Liver (tissue), 3 donors: ENCODE measurements around the gene RAB6B.

Experiments used
- ATF3 ChIP-seq: IDR thresholded peaks from 2 replicates; pipeline ENCODE4 v1.6.1; 2016; ENCODE audit warnings: antibody characterized with exemption
- CTCF ChIP-seq: fragments of 150-350 bp; IDR thresholded peaks from 2 replicates; pipeline ENCODE4 v1.5.1; 2017; ENCODE audit warnings: improper control_type of control experiment, low read depth, low read length; ENCODE audit not compliant: missing input control
- HNF4G ChIP-seq: IDR thresholded peaks from 2 replicates; pipeline ENCODE4 v1.6.1; 2016; ENCODE audit warnings: antibody characterized with exemption
- JUND ChIP-seq, 2 donors: IDR thresholded peaks; 2 replicates each; pipeline ENCODE4 v1.6.1; 2016; ENCODE audit warnings: antibody characterized with exemption in 2 of 2
- MAX ChIP-seq: IDR thresholded peaks from 2 replicates; pipeline ENCODE4 v1.6.1; 2016; ENCODE audit warnings: antibody characterized with exemption
- RAD21 ChIP-seq, 2 donors: IDR thresholded peaks; 2 replicates each; pipeline ENCODE4 v1.6.1; 2016; ENCODE audit warnings: antibody characterized with exemption in 2 of 2, mild to moderate bottlenecking in 2 of 2
- REST ChIP-seq: IDR thresholded peaks from 2 replicates; pipeline ENCODE4 v1.6.1; 2016; ENCODE audit warnings: antibody characterized with exemption, mild to moderate bottlenecking
- SP1 ChIP-seq: IDR thresholded peaks from 2 replicates; pipeline ENCODE4 v1.6.1; 2018; ENCODE audit warnings: antibody characterized with exemption, mild to moderate bottlenecking
- TAF1 ChIP-seq: conservative IDR thresholded peaks from 2 replicates; pipeline ENCODE4 v1.6.1; 2016; ENCODE audit warnings: antibody characterized with exemption, mild to moderate bottlenecking
- YY1 ChIP-seq: IDR thresholded peaks from 2 replicates; pipeline ENCODE4 v1.6.1; 2016; ENCODE audit warnings: antibody characterized with exemption, mild to moderate bottlenecking
- ZBTB33 ChIP-seq: IDR thresholded peaks from 2 replicates; pipeline ENCODE4 v1.6.1; 2016; ENCODE audit warnings: antibody characterized with exemption
- donor health status: healthy.
- donor health status: healthy.

GRCh38 chr3:133797396-133798105 lies 98.1 kb downstream of the RAB6B start:
- TF ChIP-seq CTCF = no peak
- no peak for TF ChIP-seq TAF1
- no peak for TF ChIP-seq RAD21 (IDR thresholded peaks at IDR 0.05)
- TF ChIP-seq MAX = no peak
- no peak for TF ChIP-seq YY1
- no peak for TF ChIP-seq ZBTB33
- TF ChIP-seq REST = no peak
- TF ChIP-seq SP1 = no peak
- no peak for TF ChIP-seq ATF3
- no peak for TF ChIP-seq JUND (IDR thresholded peaks at IDR 0.05)
- no peak for TF ChIP-seq HNF4G
